Uterus (tissue), 2 donors: ENCODE results near the gene GLIPR2.

ENCODE experiments used
- POLR2A ChIP-seq, 2 donors: fragments of 450-650 bp; IDR thresholded peaks; one replicate each; pipeline ENCODE4 v1.6.1; 2016; ENCODE audit warnings: antibody characterized with exemption in 2 of 2, mild to moderate bottlenecking in 1 of 2, moderate library complexity in 1 of 2
- TF ChIP-seq, protein P1 (sequence below), 4 experiments: fragments of 200-600 bp in 2 of 4; fragments of 450-650 bp in 2 of 4; sonication (generic) in 2 of 4; IDR thresholded peaks; one replicate each; pipeline ENCODE4 v1.5.1; 2016 to 2019; ENCODE audit warnings: antibody characterized with exemption in 4 of 4, mild to moderate bottlenecking in 2 of 4, moderate library complexity in 1 of 4

DNA sequence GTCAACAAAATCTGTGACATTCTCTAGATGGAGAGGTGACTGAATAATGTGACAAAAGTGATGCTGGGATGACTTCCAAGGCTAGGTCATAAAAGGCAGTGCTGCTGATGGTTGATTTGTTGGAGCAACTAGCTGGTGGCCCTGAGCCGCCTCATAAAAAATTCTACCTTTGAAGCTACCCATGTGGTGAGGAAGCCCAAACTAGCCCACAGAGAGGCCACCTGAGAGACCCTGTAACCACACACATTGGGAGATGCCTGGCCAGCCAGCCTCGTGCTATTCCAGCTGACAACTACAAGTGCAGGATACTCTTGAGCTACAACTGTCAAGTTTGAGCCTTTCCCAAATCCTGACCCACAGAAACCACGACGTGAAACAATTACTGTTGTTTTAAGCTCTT is 76.9 kb downstream of the GLIPR2 start:
- TF ChIP-seq, protein P1, sequence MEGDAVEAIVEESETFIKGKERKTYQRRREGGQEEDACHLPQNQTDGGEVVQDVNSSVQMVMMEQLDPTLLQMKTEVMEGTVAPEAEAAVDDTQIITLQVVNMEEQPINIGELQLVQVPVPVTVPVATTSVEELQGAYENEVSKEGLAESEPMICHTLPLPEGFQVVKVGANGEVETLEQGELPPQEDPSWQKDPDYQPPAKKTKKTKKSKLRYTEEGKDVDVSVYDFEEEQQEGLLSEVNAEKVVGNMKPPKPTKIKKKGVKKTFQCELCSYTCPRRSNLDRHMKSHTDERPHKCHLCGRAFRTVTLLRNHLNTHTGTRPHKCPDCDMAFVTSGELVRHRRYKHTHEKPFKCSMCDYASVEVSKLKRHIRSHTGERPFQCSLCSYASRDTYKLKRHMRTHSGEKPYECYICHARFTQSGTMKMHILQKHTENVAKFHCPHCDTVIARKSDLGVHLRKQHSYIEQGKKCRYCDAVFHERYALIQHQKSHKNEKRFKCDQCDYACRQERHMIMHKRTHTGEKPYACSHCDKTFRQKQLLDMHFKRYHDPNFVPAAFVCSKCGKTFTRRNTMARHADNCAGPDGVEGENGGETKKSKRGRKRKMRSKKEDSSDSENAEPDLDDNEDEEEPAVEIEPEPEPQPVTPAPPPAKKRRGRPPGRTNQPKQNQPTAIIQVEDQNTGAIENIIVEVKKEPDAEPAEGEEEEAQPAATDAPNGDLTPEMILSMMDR (IDR thresholded peaks at IDR 0.05) = no peak
- no peak for TF ChIP-seq POLR2A (IDR thresholded peaks at IDR 0.05)
